H9 (cell line): ENCODE measurements around the gene ZNF839. TPM values are rescaled to one million over a fixed set of nuclear protein-coding genes. Genes with fewer than 3 reads are reported as not detected.

Experiments used
- DNase-seq: peaks from one replicate; pipeline ENCODE4 v3.0.0-alpha.2; 2017
- H2AFZ ChIP-seq: one replicate; pipeline ENCODE4 v1.6.1; 2013; ENCODE audit warnings: mild to moderate bottlenecking, low read length, control low read depth, moderate library complexity
- H2AK5ac ChIP-seq: 2 replicates; pipeline ENCODE4 v1.6.1; 2013; ENCODE audit warnings: low read length, control low read depth, mixed read lengths; ENCODE audit not compliant: insufficient read length
- H2BK120ac ChIP-seq: one replicate; pipeline ENCODE4 v1.6.1; 2013; ENCODE audit warnings: low read depth, mild to moderate bottlenecking, low read length, control low read depth, inconsistent platforms; ENCODE audit not compliant: poor library complexity, severe bottlenecking
- H2BK12ac ChIP-seq: 2 replicates; pipeline ENCODE4 v1.6.1; 2013; ENCODE audit warnings: low read length, control low read depth, mixed read lengths, low read depth; ENCODE audit not compliant: insufficient read length
- H2BK15ac ChIP-seq: 2 replicates; pipeline ENCODE4 v1.6.1; 2013; ENCODE audit warnings: low read depth, low read length, control low read depth
- H2BK20ac ChIP-seq: one replicate; pipeline ENCODE4 v1.6.1; 2013; ENCODE audit warnings: low read depth, mild to moderate bottlenecking, low read length, control low read depth, inconsistent platforms; ENCODE audit not compliant: poor library complexity, severe bottlenecking
- H2BK5ac ChIP-seq: 2 replicates; pipeline ENCODE4 v1.6.1; 2013; ENCODE audit warnings: low read length, control low read depth, mixed read lengths; ENCODE audit not compliant: insufficient read length
- H3K14ac ChIP-seq: 2 replicates; pipeline ENCODE4 v1.6.1; 2013; ENCODE audit warnings: low read length, control low read depth; ENCODE audit not compliant: insufficient read depth
- H3K18ac ChIP-seq: 2 replicates; pipeline ENCODE4 v1.6.1; 2013; ENCODE audit warnings: low read depth, mild to moderate bottlenecking, mixed read lengths, low read length, control low read depth; ENCODE audit not compliant: insufficient read length
- H3K23ac ChIP-seq: 2 replicates; pipeline ENCODE4 v1.6.1; 2013; ENCODE audit warnings: low read length, control low read depth, mixed read lengths, low read depth; ENCODE audit not compliant: insufficient read length
- H3K23me2 ChIP-seq: 2 replicates; pipeline ENCODE4 v1.6.1; 2013; ENCODE audit warnings: low read depth, mild to moderate bottlenecking, mixed read lengths, low read length, control low read depth; ENCODE audit not compliant: insufficient read length, poor library complexity, severe bottlenecking
- H3K27ac ChIP-seq: 2 replicates; pipeline ENCODE4 v1.5.1; 2013; ENCODE audit warnings: low read length, control low read depth, mixed read lengths, low read depth; ENCODE audit not compliant: insufficient read length
- H3K27me3 ChIP-seq: 2 replicates; pipeline ENCODE4 v1.6.1; 2013; ENCODE audit warnings: low read length, control low read depth, inconsistent platforms; ENCODE audit not compliant: insufficient read depth
- H3K4ac ChIP-seq: 2 replicates; pipeline ENCODE4 v1.6.1; 2013; ENCODE audit warnings: low read depth, mild to moderate bottlenecking, control low read depth, inconsistent platforms, low read length, moderate library complexity
- H3K4me1 ChIP-seq: 2 replicates; pipeline ENCODE4 v1.6.1; 2013; ENCODE audit warnings: low read length, control low read depth, inconsistent platforms; ENCODE audit not compliant: insufficient read depth
- H3K4me2 ChIP-seq: 2 replicates; pipeline ENCODE4 v1.6.1; 2013; ENCODE audit warnings: low read length, control low read depth, mixed read lengths; ENCODE audit not compliant: insufficient read length, insufficient read depth
- H3K56ac ChIP-seq: 2 replicates; pipeline ENCODE4 v1.6.1; 2013; ENCODE audit warnings: low read depth, mild to moderate bottlenecking, mixed read lengths, low read length, control low read depth; ENCODE audit not compliant: insufficient read length
- H3K79me1 ChIP-seq: 2 replicates; pipeline ENCODE4 v1.6.1; 2013; ENCODE audit warnings: low read depth, mild to moderate bottlenecking, moderate library complexity, low read length, control low read depth, inconsistent platforms; ENCODE audit not compliant: insufficient read depth, poor library complexity, severe bottlenecking
- H3K79me2 ChIP-seq: 2 replicates; pipeline ENCODE4 v1.6.1; 2013; ENCODE audit warnings: low read length, control low read depth, inconsistent platforms; ENCODE audit not compliant: insufficient read depth
- H3K9ac ChIP-seq: 2 replicates; pipeline ENCODE4 v1.6.1; 2013; ENCODE audit warnings: low read length, control low read depth, mixed read lengths; ENCODE audit not compliant: insufficient read length; ENCODE audit errors: extremely low read depth
- H3K9me3 ChIP-seq: one replicate; pipeline ENCODE4 v1.6.1; 2013; ENCODE audit warnings: low read depth, low read length, inconsistent platforms; ENCODE audit not compliant: control insufficient read depth
- H3T11ph ChIP-seq: one replicate; pipeline ENCODE4 v1.6.1; 2013; ENCODE audit warnings: mild to moderate bottlenecking, low read length, control low read depth, inconsistent platforms
- H4K20me1 ChIP-seq: one replicate; pipeline ENCODE4 v1.6.1; 2013; ENCODE audit not compliant: control insufficient read depth, insufficient read length, insufficient read depth
- H4K5ac ChIP-seq: 2 replicates; pipeline ENCODE4 v1.6.1; 2013; ENCODE audit warnings: low read depth, mild to moderate bottlenecking, mixed read lengths, low read length, control low read depth; ENCODE audit not compliant: insufficient read length
- H4K8ac ChIP-seq: replicated peaks from 2 replicates; pipeline ENCODE4 v1.6.1; 2013; ENCODE audit warnings: low read length, control low read depth, mixed read lengths, low read depth; ENCODE audit not compliant: insufficient read length
- H4K91ac ChIP-seq: 2 replicates; pipeline ENCODE4 v1.6.1; 2013; ENCODE audit warnings: low read depth, mild to moderate bottlenecking, moderate library complexity, mixed read lengths, low read length, control low read depth; ENCODE audit not compliant: insufficient read length
- H3K27ac Mint-ChIP-seq, 3 experiments: 2 replicates in 2 of 3; 3 replicates in 1 of 3; pipeline ENCODE4 v1.8.0; 2020 to 2021; ENCODE audit warnings: mixed read lengths in 3 of 3, mild to moderate bottlenecking in 1 of 3, moderate library complexity in 1 of 3
- H3K27me3 Mint-ChIP-seq: 2 replicates; pipeline ENCODE4 v1.8.0; 2021; ENCODE audit warnings: low read depth, mild to moderate bottlenecking, moderate library complexity, mixed read lengths
- H3K36me3 Mint-ChIP-seq, 3 experiments: 2 replicates in 2 of 3; 3 replicates in 1 of 3; pipeline ENCODE4 v1.8.0; 2020 to 2021; ENCODE audit warnings: low read depth in 3 of 3, mixed read lengths in 3 of 3; ENCODE audit not compliant: insufficient read depth in 1 of 3
- H3K4me1 Mint-ChIP-seq, 2 experiments: 2 replicates each; pipeline ENCODE4 v1.8.0; 2020; ENCODE audit warnings: mixed read lengths in 2 of 2
- H3K4me3 Mint-ChIP-seq, 2 experiments: 2 replicates in 1 of 2; 3 replicates in 1 of 2; pipeline ENCODE4 v1.8.0; 2020 to 2021; ENCODE audit warnings: mild to moderate bottlenecking in 2 of 2, mixed read lengths in 2 of 2, moderate library complexity in 1 of 2
- H3K9me3 Mint-ChIP-seq, 2 experiments: 2 replicates in 1 of 2; 3 replicates in 1 of 2; pipeline ENCODE4 v1.8.0; 2020; ENCODE audit warnings: mild to moderate bottlenecking in 2 of 2, mixed read lengths in 2 of 2, moderate library complexity in 1 of 2
- CTCF ChIP-seq: fragments of 200-600 bp; sonication (generic); conservative IDR thresholded peaks from 3 replicates; pipeline ENCODE4 v1.8.0; 2021; ENCODE audit warnings: antibody characterized with exemption, mild to moderate bottlenecking
- WGBS: extraction: QIAGEN DNeasy Blood & Tissue Kit; methylation state at CpG from one replicate; pipeline ENCODE4 v1.1.7; 2013; ENCODE audit warnings: missing lambda C conversion rate, low lambda C conversion rate, mixed read lengths; ENCODE audit not compliant: insufficient read length; ENCODE audit errors: extremely low coverage; 5-methylcytosine and 5-hydroxymethylcytosine counted together
- total RNA-seq: library from RNA; stranded (reverse); gene quantifications from 2 replicates; pipeline ENCODE4 v1.2.1, GENCODE V29; 2021

The ZNF839 gene
- total RNA-seq, 1 experiment from 2014 or later, result 9.4 TPM

GRCh38 chr14:102344084-102344483 lies 24.5 kb downstream of the ZNF839 start:
- Histone ChIP-seq H3K27me3 (no peaks in the 10 kb centered on the region), H3K9ac (no peak overlapping the region), H3K18ac (no peak overlapping the region), H3K79me1 (no peaks in the 10 kb centered on the region), H3K56ac (no peak overlapping the region), H3K23me2 (no peaks in the 10 kb centered on the region), H4K5ac (no peak overlapping the region), H3K14ac (no peak overlapping the region), H3T11ph (no peak overlapping the region), H2BK15ac (no peak overlapping the region), H2BK20ac (no peak overlapping the region), H3K79me2 (no peaks in the 10 kb centered on the region), H3K4me2 (no peak overlapping the region), H3K9me3 (no peaks in the 10 kb centered on the region), H4K20me1 (no peaks in the 10 kb centered on the region), H3K4me1 (no peaks in the 10 kb centered on the region), H2BK12ac (no peak overlapping the region), H2AFZ (no peak overlapping the region), H3K23ac (no peak overlapping the region), H4K91ac (no peak overlapping the region), H3K27ac (no peak overlapping the region), H2AK5ac (no peak overlapping the region), H2BK120ac (no peak overlapping the region), H2BK5ac (no peak overlapping the region), H3K4ac (no peak overlapping the region), H4K8ac (no peak overlapping the region)
- no peaks in the 10 kb centered on the region for H3K27me3 Mint-ChIP-seq
- no peak for DNase-seq
- no peak overlapping the region for H3K27ac Mint-ChIP-seq
- H3K9me3 Mint-ChIP-seq, result no peaks in the 10 kb centered on the region
- peaks cover 18 to 53% (median 41%) of the 10 kb centered on the region in 3 experiments; a peak in 6 of 7 replicates for H3K36me3 Mint-ChIP-seq
- H3K4me3 Mint-ChIP-seq, result no peak overlapping the region
- no CpG with 5 or more reads among the region's 7 CpGs for WGBS
- TF ChIP-seq CTCF, result no peak
- no peaks in the 10 kb centered on the region for H3K4me1 Mint-ChIP-seq
